H1 (cell line): ENCODE data around the gene SP9. TPM values are rescaled to one million over a fixed set of nuclear protein-coding genes. Genes with fewer than 3 reads are reported as not detected.

Experiments used
- CREB1 ChIP-seq: IDR thresholded peaks from 2 replicates; pipeline ENCODE4 v1.6.1; 2012; ENCODE audit warnings: inconsistent platforms
- EZH2 ChIP-seq: fragments of 200-600 bp; sonication (generic); IDR thresholded peaks from 2 replicates; pipeline ENCODE4 v1.7.1; 2012; ENCODE audit warnings: low read depth, mild to moderate bottlenecking, moderate library complexity, low read length, inconsistent platforms; ENCODE audit not compliant: severe bottlenecking
- JUND ChIP-seq: IDR thresholded peaks from 2 replicates; pipeline ENCODE4 v1.6.1; 2011; ENCODE audit warnings: mild to moderate bottlenecking, improper control_type of control experiment, low read length
- KDM1A ChIP-seq: fragments of 200-600, 300-600 bp; sonication (generic); IDR thresholded peaks from 2 replicates; pipeline ENCODE4 v1.7.1; 2016; ENCODE audit warnings: mild to moderate bottlenecking, low read length, borderline replicate concordance
- RFX5 ChIP-seq: IDR thresholded peaks from 2 replicates; pipeline ENCODE4 v1.6.1; 2011; ENCODE audit warnings: low read depth, low read length, improper control_type of control experiment, borderline replicate concordance
- SIN3A ChIP-seq, 2 experiments: IDR thresholded peaks in 1 of 2; conservative IDR thresholded peaks in 1 of 2; 2 replicates each; pipeline ENCODE4 v1.6.1; 2011 to 2012; ENCODE audit warnings: low read length in 2 of 2, improper control_type of control experiment in 1 of 2, low read depth in 1 of 2, mild to moderate bottlenecking in 1 of 2
- SIRT6 ChIP-seq: IDR thresholded peaks from one replicate; pipeline ENCODE4 v1.7.1; 2012; ENCODE audit warnings: low read length, inconsistent platforms
- SP4 ChIP-seq: IDR thresholded peaks from 2 replicates; pipeline ENCODE4 v1.6.1; 2012; ENCODE audit warnings: low read length, inconsistent platforms
- TEAD4 ChIP-seq: IDR thresholded peaks from 2 replicates; pipeline ENCODE4 v1.6.1; 2012; ENCODE audit warnings: low read depth, low read length, inconsistent platforms, mixed read lengths
- polyA plus RNA-seq, 7 experiments: library from polyadenylated mRNA; depleted of rRNA in 3 of 7; stranded (reverse) in 5 of 7; unstranded in 2 of 7; fragments of >200 nt in 5 of 7; fragments of 200-250 nt in 2 of 7; gene quantifications; 1 replicate in 5 of 7; 2 replicates in 1 of 7; 4 replicates in 1 of 7; pipeline versions ENCODE4 v1.2.1 to v1.2.3, GENCODE V29; 2011 to 2013; ENCODE audit warnings: missing spikeins in 2 of 7, mixed read lengths in 2 of 7
- total RNA-seq: library from RNA; stranded (reverse); fragmentation: NEBNext Ultra II Directional; extraction: Animal tissue kit (Norgen Biotek cat#: 25700); gene quantifications from 2 replicates; pipeline ENCODE4 v1.2.1, GENCODE V29; 2021
- TF ChIP-seq, protein P1 (sequence below): fragments of 300-600 bp; sonication (generic); IDR thresholded peaks from 2 replicates; pipeline ENCODE4 v1.7.1; 2012; ENCODE audit warnings: low read length, moderate library complexity, mild to moderate bottlenecking, inconsistent platforms; ENCODE audit not compliant: insufficient replicate concordance
- TF ChIP-seq, protein P2 (sequence below): IDR thresholded peaks from 2 replicates; pipeline ENCODE4 v1.6.1; 2012; ENCODE audit warnings: inconsistent platforms

SP9 gene
- total and polyA plus RNA-seq, 2 of the 8 experiments (the other 6 are each of a cell fraction or from before 2014, with no cell fraction given), result 0.03 to 0.11 TPM

DNA sequence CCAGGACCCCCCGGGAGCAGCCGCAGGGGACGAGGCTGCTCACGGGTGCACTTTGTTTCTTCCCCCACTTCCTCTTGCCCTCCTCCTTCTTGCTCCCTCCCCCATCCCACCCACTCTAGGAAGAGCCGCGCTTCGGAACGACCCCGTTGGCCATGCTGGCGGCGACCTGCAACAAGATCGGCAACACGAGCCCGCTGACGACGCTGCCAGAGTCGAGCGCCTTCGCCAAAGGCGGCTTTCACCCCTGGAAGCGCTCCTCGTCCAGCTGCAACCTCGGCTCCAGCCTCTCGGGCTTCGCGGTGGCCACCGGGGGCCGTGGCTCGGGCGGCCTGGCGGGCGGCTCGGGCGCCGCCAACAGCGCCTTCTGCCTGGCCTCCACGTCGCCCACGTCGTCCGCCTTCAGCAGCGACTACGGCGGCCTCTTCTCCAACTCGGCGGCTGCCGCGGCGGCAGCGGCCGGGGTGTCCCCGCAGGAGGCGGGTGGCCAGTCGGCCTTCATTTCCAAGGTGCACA lies 1.3 kb downstream of the SP9 start (continued):
- TF ChIP-seq, protein P1, sequence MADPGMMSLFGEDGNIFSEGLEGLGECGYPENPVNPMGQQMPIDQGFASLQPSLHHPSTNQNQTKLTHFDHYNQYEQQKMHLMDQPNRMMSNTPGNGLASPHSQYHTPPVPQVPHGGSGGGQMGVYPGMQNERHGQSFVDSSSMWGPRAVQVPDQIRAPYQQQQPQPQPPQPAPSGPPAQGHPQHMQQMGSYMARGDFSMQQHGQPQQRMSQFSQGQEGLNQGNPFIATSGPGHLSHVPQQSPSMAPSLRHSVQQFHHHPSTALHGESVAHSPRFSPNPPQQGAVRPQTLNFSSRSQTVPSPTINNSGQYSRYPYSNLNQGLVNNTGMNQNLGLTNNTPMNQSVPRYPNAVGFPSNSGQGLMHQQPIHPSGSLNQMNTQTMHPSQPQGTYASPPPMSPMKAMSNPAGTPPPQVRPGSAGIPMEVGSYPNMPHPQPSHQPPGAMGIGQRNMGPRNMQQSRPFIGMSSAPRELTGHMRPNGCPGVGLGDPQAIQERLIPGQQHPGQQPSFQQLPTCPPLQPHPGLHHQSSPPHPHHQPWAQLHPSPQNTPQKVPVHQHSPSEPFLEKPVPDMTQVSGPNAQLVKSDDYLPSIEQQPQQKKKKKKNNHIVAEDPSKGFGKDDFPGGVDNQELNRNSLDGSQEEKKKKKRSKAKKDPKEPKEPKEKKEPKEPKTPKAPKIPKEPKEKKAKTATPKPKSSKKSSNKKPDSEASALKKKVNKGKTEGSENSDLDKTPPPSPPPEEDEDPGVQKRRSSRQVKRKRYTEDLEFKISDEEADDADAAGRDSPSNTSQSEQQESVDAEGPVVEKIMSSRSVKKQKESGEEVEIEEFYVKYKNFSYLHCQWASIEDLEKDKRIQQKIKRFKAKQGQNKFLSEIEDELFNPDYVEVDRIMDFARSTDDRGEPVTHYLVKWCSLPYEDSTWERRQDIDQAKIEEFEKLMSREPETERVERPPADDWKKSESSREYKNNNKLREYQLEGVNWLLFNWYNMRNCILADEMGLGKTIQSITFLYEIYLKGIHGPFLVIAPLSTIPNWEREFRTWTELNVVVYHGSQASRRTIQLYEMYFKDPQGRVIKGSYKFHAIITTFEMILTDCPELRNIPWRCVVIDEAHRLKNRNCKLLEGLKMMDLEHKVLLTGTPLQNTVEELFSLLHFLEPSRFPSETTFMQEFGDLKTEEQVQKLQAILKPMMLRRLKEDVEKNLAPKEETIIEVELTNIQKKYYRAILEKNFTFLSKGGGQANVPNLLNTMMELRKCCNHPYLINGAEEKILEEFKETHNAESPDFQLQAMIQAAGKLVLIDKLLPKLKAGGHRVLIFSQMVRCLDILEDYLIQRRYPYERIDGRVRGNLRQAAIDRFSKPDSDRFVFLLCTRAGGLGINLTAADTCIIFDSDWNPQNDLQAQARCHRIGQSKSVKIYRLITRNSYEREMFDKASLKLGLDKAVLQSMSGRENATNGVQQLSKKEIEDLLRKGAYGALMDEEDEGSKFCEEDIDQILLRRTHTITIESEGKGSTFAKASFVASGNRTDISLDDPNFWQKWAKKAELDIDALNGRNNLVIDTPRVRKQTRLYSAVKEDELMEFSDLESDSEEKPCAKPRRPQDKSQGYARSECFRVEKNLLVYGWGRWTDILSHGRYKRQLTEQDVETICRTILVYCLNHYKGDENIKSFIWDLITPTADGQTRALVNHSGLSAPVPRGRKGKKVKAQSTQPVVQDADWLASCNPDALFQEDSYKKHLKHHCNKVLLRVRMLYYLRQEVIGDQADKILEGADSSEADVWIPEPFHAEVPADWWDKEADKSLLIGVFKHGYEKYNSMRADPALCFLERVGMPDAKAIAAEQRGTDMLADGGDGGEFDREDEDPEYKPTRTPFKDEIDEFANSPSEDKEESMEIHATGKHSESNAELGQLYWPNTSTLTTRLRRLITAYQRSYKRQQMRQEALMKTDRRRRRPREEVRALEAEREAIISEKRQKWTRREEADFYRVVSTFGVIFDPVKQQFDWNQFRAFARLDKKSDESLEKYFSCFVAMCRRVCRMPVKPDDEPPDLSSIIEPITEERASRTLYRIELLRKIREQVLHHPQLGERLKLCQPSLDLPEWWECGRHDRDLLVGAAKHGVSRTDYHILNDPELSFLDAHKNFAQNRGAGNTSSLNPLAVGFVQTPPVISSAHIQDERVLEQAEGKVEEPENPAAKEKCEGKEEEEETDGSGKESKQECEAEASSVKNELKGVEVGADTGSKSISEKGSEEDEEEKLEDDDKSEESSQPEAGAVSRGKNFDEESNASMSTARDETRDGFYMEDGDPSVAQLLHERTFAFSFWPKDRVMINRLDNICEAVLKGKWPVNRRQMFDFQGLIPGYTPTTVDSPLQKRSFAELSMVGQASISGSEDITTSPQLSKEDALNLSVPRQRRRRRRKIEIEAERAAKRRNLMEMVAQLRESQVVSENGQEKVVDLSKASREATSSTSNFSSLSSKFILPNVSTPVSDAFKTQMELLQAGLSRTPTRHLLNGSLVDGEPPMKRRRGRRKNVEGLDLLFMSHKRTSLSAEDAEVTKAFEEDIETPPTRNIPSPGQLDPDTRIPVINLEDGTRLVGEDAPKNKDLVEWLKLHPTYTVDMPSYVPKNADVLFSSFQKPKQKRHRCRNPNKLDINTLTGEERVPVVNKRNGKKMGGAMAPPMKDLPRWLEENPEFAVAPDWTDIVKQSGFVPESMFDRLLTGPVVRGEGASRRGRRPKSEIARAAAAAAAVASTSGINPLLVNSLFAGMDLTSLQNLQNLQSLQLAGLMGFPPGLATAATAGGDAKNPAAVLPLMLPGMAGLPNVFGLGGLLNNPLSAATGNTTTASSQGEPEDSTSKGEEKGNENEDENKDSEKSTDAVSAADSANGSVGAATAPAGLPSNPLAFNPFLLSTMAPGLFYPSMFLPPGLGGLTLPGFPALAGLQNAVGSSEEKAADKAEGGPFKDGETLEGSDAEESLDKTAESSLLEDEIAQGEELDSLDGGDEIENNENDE, result no peak
- no peak for TF ChIP-seq CREB1
- no peak for TF ChIP-seq JUND
- TF ChIP-seq KDM1A, result no peak
- no peak for TF ChIP-seq TEAD4
- no peak for TF ChIP-seq RFX5
- peak in 1 of 2 experiments; percentile 48; a peak in 1 of 4 replicates for TF ChIP-seq SIN3A (conservative IDR thresholded peaks at IDR 0.05 in 1 of 2, IDR thresholded peaks at IDR 0.05 in 1 of 2; ENCODE audit: low read depth in 1 of 2, low read length in 2 of 2)
- TF ChIP-seq, protein P2, sequence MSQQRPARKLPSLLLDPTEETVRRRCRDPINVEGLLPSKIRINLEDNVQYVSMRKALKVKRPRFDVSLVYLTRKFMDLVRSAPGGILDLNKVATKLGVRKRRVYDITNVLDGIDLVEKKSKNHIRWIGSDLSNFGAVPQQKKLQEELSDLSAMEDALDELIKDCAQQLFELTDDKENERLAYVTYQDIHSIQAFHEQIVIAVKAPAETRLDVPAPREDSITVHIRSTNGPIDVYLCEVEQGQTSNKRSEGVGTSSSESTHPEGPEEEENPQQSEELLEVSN, result peak; percentile 55
- no peak for TF ChIP-seq EZH2
- TF ChIP-seq SP4, result no peak
- no peak for TF ChIP-seq SIRT6
